ENCODE measurements around the gene KLHL29.

The KLHL29 gene

DNA sequence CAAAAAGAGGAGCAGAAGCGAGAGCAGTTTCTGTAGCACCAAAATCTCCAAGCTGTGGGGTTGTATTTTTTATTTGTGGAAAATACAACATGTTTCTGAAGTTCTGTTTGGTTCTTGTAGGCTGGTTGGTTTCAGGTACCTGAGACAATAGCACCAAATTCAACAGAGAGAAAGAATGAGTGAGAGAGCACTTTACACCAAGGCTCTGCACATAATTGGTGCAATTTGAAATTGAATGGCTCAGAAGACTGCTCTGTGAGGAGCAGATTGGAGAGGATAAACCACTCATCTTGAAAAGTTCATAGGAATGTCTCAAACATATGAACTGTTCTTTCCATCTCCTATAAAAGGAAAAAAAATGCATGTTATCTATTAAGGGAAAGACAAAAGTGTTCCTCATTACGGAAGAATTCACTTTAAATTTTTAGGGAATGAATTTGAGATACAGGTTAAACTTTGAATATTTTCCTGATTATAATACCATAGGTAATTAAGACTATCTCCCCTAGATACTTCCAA, 366.8 kb downstream of the KLHL29 start:
- H3K4me2 ChIP-seq (ENCODE audit: low read length): no peak overlapping the region

GRCh38 chr2:23753291-23754010, 368.5 kb downstream of the KLHL29 start:
- Histone ChIP-seq H3K79me2 (ENCODE audit: control insufficient read depth, low read length) (no peaks in the 10 kb centered on the region), H3K4me3 (ENCODE audit: low read length) (no peak overlapping the region), H3K4me1 (ENCODE audit: control insufficient read depth, low read length) (no peaks in the 10 kb centered on the region), H3K9me2 (replicated peaks; ENCODE audit: control insufficient read depth, low read length) (no peaks in the 10 kb centered on the region), H3K27me3 (ENCODE audit: control insufficient read depth, low read length) (no peaks in the 10 kb centered on the region), H3F3A (ENCODE audit: control insufficient read depth, insufficient read depth) (no peaks in the 10 kb centered on the region), H3K4me2 (ENCODE audit: low read length) (no peak overlapping the region), H4K20me1 (ENCODE audit: control insufficient read depth, insufficient read depth, low read depth, low read length) (no peaks in the 10 kb centered on the region), H3K9me3 (ENCODE audit: control insufficient read depth, insufficient read depth, low read length) (no peaks in the 10 kb centered on the region), H3K36me3 (ENCODE audit: control insufficient read depth, low read length) (peaks cover 31% of the 10 kb centered on the region), H3K27ac (ENCODE audit: low read depth, low read length) (no peak overlapping the region)
- TF ChIP-seq CTCF (IDR thresholded peaks at IDR 0.05; ENCODE audit: low read depth, low read length, poor library complexity, severe bottlenecking) (no peak), EZH2phosphoT487 (IDR thresholded peaks at IDR 0.05; ENCODE audit: borderline replicate concordance, low read length) (no peak)

More for the DNA sequence above, 366.8 kb downstream of the KLHL29 start:
- Histone ChIP-seq H3K4me3 (ENCODE audit: low read length) (no peak overlapping the region), H3K36me3 (ENCODE audit: control insufficient read depth, low read length) (peaks cover 15% of the 10 kb centered on the region), H3K9me3 (ENCODE audit: control insufficient read depth, insufficient read depth, low read length) (no peaks in the 10 kb centered on the region), H3K27me3 (ENCODE audit: control insufficient read depth, low read length) (no peaks in the 10 kb centered on the region), H3K9me2 (replicated peaks; ENCODE audit: control insufficient read depth, low read length) (no peaks in the 10 kb centered on the region), H3K79me2 (ENCODE audit: control insufficient read depth, low read length) (no peaks in the 10 kb centered on the region), H4K20me1 (ENCODE audit: control insufficient read depth, insufficient read depth, low read depth, low read length) (no peaks in the 10 kb centered on the region), H3K4me1 (ENCODE audit: control insufficient read depth, low read length) (no peaks in the 10 kb centered on the region), H3K27ac (ENCODE audit: low read depth, low read length) (no peak overlapping the region), H3F3A (ENCODE audit: control insufficient read depth, insufficient read depth) (no peaks in the 10 kb centered on the region)
- no peak for TF ChIP-seq CTCF (IDR thresholded peaks at IDR 0.05; ENCODE audit: low read depth, low read length, poor library complexity, severe bottlenecking)
- no peak for TF ChIP-seq EZH2phosphoT487 (IDR thresholded peaks at IDR 0.05; ENCODE audit: borderline replicate concordance, low read length)

DNA sequence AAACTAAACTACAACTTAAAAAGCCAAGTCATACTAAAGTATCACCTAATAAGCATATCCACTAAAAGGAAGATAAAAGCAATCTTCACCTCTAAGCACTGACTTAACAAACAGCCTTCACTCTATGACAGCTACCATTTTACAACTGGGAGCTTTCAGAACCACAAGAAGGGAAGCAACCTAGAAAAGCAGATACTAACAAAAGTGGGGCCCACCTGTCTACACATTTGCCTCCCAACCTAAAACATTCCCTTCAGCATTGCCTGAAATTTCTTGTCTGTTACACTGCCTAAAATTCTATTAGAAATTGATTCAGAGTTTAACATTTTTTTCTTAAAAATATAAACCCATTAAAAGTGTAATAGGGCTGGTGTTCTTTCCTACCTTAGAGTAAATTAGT, 370.0 kb downstream of the KLHL29 start:
- H3K9me2 ChIP-seq (replicated peaks; ENCODE audit: control insufficient read depth, low read length): no peaks in the 10 kb centered on the region
- H3K4me1 ChIP-seq (ENCODE audit: control insufficient read depth, low read length): no peaks in the 10 kb centered on the region
- TF ChIP-seq CTCF (IDR thresholded peaks at IDR 0.05; ENCODE audit: low read depth, low read length, poor library complexity, severe bottlenecking) (no peak), EZH2phosphoT487 (IDR thresholded peaks at IDR 0.05; ENCODE audit: borderline replicate concordance, low read length) (no peak)

More for the DNA sequence above, 370.0 kb downstream of the KLHL29 start:
- H3K4me2 ChIP-seq (ENCODE audit: low read length): no peak overlapping the region
- peaks cover 31% of the 10 kb centered on the region for H3K36me3 ChIP-seq (ENCODE audit: control insufficient read depth, low read length)
- H3K27ac ChIP-seq (ENCODE audit: low read depth, low read length): no peak overlapping the region
- no peaks in the 10 kb centered on the region for H3F3A ChIP-seq (ENCODE audit: control insufficient read depth, insufficient read depth)
- H3K27me3 ChIP-seq (ENCODE audit: control insufficient read depth, low read length): no peaks in the 10 kb centered on the region
- no peaks in the 10 kb centered on the region for H4K20me1 ChIP-seq (ENCODE audit: control insufficient read depth, insufficient read depth, low read depth, low read length)
- H3K4me3 ChIP-seq (ENCODE audit: low read length): no peak overlapping the region
- H3K9me3 ChIP-seq (ENCODE audit: control insufficient read depth, insufficient read depth, low read length): no peaks in the 10 kb centered on the region
- H3K79me2 ChIP-seq (ENCODE audit: control insufficient read depth, low read length): no peaks in the 10 kb centered on the region
